ENCODE measurements around the gene FRAT2. TPM values are rescaled to one million over a fixed set of nuclear protein-coding genes. Genes with fewer than 3 reads are reported as not detected.

FRAT2 gene
- total and polyA plus RNA-seq, 2 of the 4 experiments (the other 2 are of a cell fraction) = 2.0 to 2.5 TPM

GRCh38 chr10:97376413-97376812 is 41.9 kb upstream of the FRAT2 start:
- H2BK20ac ChIP-seq (ENCODE audit: low read depth, low read length) = no peak overlapping the region
- H2AK5ac ChIP-seq (ENCODE audit: low read depth, low read length) = no peak overlapping the region
- intact Hi-C loops (cut with micrococcal nuclease) (no loop called here), dilution Hi-C loops (cut with HindIII; ENCODE audit: low sequenced_read_pairs, unreplicated experiment) (no loop called here), in situ Hi-C loops (cut with MboI; ENCODE audit: low sequenced_read_pairs) (no loop called here)
- no peaks in the 10 kb centered on the region for H3K9me3 ChIP-seq (ENCODE audit: control insufficient read depth, insufficient read depth, low read length)
- ATAC-seq (ENCODE audit: low read depth) (no peak), DNase-seq (no peak)
- no peaks in the 10 kb centered on the region for H4K20me1 ChIP-seq (ENCODE audit: insufficient read depth, low read length)
- H3K9me1 ChIP-seq (ENCODE audit: insufficient read depth, low read length) = no peaks in the 10 kb centered on the region
- TF ChIP-seq CHD1 (IDR thresholded peaks at IDR 0.05; ENCODE audit: low read depth, low read length) = no peak
- no peak for TF ChIP-seq RCOR1 (IDR thresholded peaks at IDR 0.05; ENCODE audit: insufficient replicate concordance, low read length)
- TF ChIP-seq RAD21 (IDR thresholded peaks at IDR 0.05; ENCODE audit: low read length) = no peak
- no peak for TF ChIP-seq CTCF (conservative IDR thresholded peaks at IDR 0.05; ENCODE audit: low read depth, low read length)
- no peak for TF ChIP-seq FOS (IDR thresholded peaks at IDR 0.05; ENCODE audit: low read depth, low read length)
- no peak for TF ChIP-seq CEBPB (IDR thresholded peaks at IDR 0.05; ENCODE audit: low read depth, low read length)
- TF ChIP-seq ELK1 (IDR thresholded peaks at IDR 0.05; ENCODE audit: borderline replicate concordance, low read depth, low read length) = no peak
- TF ChIP-seq BHLHE40 (IDR thresholded peaks at IDR 0.05; ENCODE audit: low read depth, low read length) = no peak
- no peak for TF ChIP-seq RFX5 (IDR thresholded peaks at IDR 0.05; ENCODE audit: low read depth, low read length)
- TF ChIP-seq POLR2A (IDR thresholded peaks at IDR 0.05; ENCODE audit: low read depth, low read length) = no peak
- no peak for TF ChIP-seq MAFK (IDR thresholded peaks at IDR 0.05; ENCODE audit: low read depth, low read length)
- TF ChIP-seq MAZ (IDR thresholded peaks at IDR 0.05; ENCODE audit: borderline replicate concordance, low read depth, low read length) = no peak
- no peak for TF ChIP-seq NFE2L2 (IDR thresholded peaks at IDR 0.05; ENCODE audit: low read depth, low read length)
- TF ChIP-seq SMC3 (IDR thresholded peaks at IDR 0.05; ENCODE audit: low read depth, low read length) = no peak
- TF ChIP-seq USF2 (IDR thresholded peaks at IDR 0.05; ENCODE audit: low read depth, low read length) = no peak
- TF ChIP-seq MXI1 (IDR thresholded peaks at IDR 0.05; ENCODE audit: borderline replicate concordance, low read depth, low read length) = no peak
- H3K79me1 ChIP-seq (ENCODE audit: low read depth in 1 of 2, low read length in 2 of 2) = no peaks in the 10 kb centered on the region; a peak in 1 of 4 replicates
- no peak overlapping the region for H3K4me2 ChIP-seq (ENCODE audit: low read depth, low read length)
- H3K27me3 ChIP-seq (ENCODE audit: control insufficient read depth, insufficient read depth, low read length) = no peaks in the 10 kb centered on the region
- BruUV-seq (replicated peaks) = no TSS peak
- ChIA-PET POLR2A (ENCODE audit: unreplicated experiment) (interaction anchor here (0.6 kb wide), 1 partner anchor 1738 kb away, joined by 3 read pairs; no protein-coding TSS in a partner anchor), CTCF (no interaction called here)
- WGBS, 2 experiments (ENCODE audit: extremely low coverage in 2 of 2, insufficient read length in 1 of 2) = 100% methylated on average over 2 of the region's 6 CpGs; no CpG with 5 or more reads in 1 of the 2 experiments
- no peak overlapping the region for H4K91ac ChIP-seq (ENCODE audit: insufficient read depth, low read depth, low read length)
- H4K5ac ChIP-seq (ENCODE audit: low read depth, low read length) = no peak overlapping the region
- H3K14ac ChIP-seq (replicated peaks; ENCODE audit: low read depth, low read length) = no peak overlapping the region
- no peak overlapping the region for H2BK5ac ChIP-seq (ENCODE audit: low read depth, low read length, poor library complexity, severe bottlenecking)
- peaks cover 43% of the 10 kb centered on the region for H3K36me3 ChIP-seq (ENCODE audit: control insufficient read depth, insufficient read depth, low read length)
- H3K27ac ChIP-seq (ENCODE audit: insufficient read depth, low read length) = no peak overlapping the region
- H3K4me1 ChIP-seq (ENCODE audit: control insufficient read depth, insufficient read depth, low read length) = no peaks in the 10 kb centered on the region
- no peak overlapping the region for H2AFZ ChIP-seq (replicated peaks; ENCODE audit: low read length, poor library complexity)
- no peak overlapping the region for H3K4me3 ChIP-seq (ENCODE audit: insufficient read depth, low read depth, low read length)
- H4K8ac ChIP-seq (ENCODE audit: low read depth in 2 of 2, low read length in 2 of 2) = no peak overlapping the region
- H3K18ac ChIP-seq (ENCODE audit: low read depth, low read length) = no peak overlapping the region
- no peak overlapping the region for H3K56ac ChIP-seq (ENCODE audit: extremely low read depth, insufficient read depth, low read length)
- H2AK9ac ChIP-seq (replicated peaks; ENCODE audit: low read depth, low read length, poor library complexity) = no peak overlapping the region
- H3K23ac ChIP-seq (ENCODE audit: low read depth, low read length) = no peak overlapping the region
- no peak overlapping the region for H2BK15ac ChIP-seq (ENCODE audit: low read depth, low read length)
- H2BK120ac ChIP-seq (ENCODE audit: low read depth, low read length) = no peak overlapping the region
- H3K4ac ChIP-seq (ENCODE audit: low read depth, low read length) = no peak overlapping the region
- no peak overlapping the region for H3K9ac ChIP-seq (ENCODE audit: low read depth, low read length)
